T47D (cell line): ENCODE measurements around the gene PARD3.

Experiments used
- DNase-seq, 2 experiments: peaks; one replicate each; pipeline versions ENCODE4 v3.0.0 to v3.0.0-alpha.2; 2011 to 2012; ENCODE audit warnings: low read depth in 1 of 2, low spot score in 1 of 2
- JUND ChIP-seq: IDR thresholded peaks from 2 replicates; pipeline ENCODE4 v1.6.1; 2012; ENCODE audit warnings: low read depth
- in situ Hi-C: cut with HindIII; loops from 2 replicates; pipeline ENCODE4 v1.10.0; 2016; ENCODE audit warnings: low sequenced_read_pairs, low pct_unique_long_range_greater_than_20kb

PARD3 gene

GRCh38 chr10:34177445-34177844 lies 637.7 kb downstream of the PARD3 start:
- no peak for DNase-seq
- in situ Hi-C loops: no loop called here
- TF ChIP-seq JUND: no peak

DNA sequence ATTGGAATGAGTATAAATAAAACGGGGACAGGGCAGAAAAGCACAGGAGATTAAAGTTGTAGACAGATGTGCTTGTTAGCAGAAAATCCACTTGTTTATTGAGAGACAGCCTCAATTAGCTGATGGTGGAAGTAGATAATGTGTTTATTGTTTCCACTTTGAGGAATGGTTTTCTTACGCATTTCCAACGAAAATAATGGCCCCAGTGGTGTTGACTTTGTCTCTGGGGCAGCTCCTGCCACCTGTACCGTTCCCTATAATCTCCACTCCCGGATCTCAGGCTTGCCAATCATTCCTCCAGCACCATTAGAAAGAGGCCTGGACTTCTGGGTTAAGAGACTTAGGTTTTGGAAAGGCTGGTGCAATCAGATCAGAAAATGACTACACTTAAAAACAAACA lies 638.7 kb downstream of the PARD3 start:
- no peak for TF ChIP-seq JUND
- in situ Hi-C loops: no loop called here
- DNase-seq: no peak

- DNase-seq: no peak
- in situ Hi-C loops: no loop called here
- no peak for TF ChIP-seq JUND
Observed at GRCh38 chr10:34175121-34175520, 640.0 kb downstream of the PARD3 start.

DNA sequence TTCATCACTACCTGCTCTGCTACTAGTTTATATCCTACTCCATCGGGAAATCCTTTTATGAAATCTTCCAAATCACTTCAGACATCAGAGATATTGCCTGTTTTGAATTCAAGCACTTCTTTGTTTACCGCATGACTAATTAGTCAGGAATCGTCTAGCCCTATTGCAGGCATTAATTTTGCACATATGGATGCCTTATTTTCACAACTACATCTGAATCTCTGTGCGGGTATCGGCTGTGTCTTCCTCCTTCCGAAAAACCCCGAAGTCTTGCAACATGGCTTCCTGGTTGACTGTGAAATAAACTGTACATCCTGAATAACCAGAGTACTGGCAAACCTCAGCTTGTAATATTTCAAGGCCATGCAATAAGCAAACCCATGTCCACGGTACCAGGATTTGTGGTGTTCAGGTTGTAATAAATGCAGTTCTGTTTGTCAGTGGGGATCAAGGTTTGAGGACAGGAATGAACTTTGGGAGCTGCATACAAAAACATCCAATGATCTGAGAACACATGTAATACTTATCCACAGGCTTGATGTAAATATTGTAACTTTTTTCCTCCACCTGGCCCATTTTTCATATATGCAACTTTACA lies 642.1 kb downstream of the PARD3 start:
- no peak for DNase-seq
- no peak for TF ChIP-seq JUND
- in situ Hi-C loops: no loop called here

DNA sequence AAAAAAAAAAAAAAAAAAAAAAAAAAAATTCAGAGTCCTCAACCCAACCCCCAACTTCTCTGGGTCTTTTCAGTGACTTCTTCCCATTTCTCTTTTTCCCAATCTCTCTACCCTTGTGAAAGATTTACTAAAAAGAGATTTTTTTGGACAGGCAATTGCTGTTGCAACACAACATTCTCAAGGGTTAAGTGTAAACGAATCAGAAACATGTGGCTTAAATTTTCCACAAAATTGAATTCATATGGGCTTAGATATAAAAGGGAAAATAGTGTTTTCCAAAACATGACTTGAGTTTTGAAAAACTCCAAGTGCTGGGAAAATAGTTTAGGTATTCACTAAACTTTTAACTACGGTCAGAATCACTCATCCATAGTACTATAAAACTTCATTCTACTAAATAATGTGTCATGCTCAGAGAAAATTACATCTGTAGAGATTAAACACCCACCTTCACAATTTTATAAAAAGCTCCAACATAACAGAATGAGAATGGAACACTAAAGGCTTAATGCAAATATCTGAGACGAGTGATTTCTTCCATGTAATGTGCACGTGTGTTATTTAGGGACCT lies 643.1 kb downstream of the PARD3 start:
- TF ChIP-seq JUND: no peak
- no peak for DNase-seq
- in situ Hi-C loops: no loop called here

DNA sequence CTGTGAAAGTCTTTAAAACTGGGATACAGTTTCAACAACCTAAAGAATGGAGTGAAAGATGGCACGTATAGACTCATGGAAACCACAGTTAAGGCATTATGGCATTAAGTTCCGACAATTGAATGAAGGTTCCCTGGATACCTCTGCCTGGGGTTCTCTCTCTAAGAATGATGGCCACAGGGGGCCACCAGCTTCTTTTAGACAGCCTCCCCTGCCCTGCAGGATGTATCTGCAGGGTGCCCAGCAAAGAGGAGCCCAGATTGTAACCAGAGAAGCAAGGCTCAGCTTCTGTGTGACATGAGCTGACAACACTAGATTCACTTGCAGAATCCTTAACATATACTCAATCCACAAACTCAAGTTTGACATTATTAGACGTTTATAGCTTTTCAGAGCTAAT lies 645.4 kb downstream of the PARD3 start:
- DNase-seq: no peak
- TF ChIP-seq JUND: no peak
- in situ Hi-C loops: no loop called here

GRCh38 chr10:34169131-34169530 lies 646.0 kb downstream of the PARD3 start:
- in situ Hi-C loops: no loop called here

DNA sequence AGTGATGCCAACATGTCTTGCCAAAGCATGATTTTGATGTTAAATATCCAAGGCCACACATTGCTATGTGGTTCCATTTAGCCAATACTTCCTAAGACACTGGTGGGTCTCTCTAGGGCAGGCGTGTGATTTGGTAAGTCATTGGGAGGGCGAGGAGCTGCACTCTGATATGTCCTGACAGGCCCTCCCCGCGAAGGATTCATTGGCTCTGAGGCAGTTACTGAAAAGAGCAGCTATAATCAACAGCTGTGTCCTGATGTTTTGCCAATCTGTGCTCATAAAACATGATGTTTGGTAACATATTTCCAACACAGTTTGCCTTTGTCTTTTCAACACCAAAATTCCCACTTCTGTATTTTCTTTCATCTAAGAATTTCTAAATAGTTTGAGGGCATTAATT lies 646.7 kb downstream of the PARD3 start:
- in situ Hi-C loops: no loop called here
- no peak for DNase-seq
- no peak for TF ChIP-seq JUND

More at GRCh38 chr10:34169131-34169530, 646.0 kb downstream of the PARD3 start:
- no peak for DNase-seq
- TF ChIP-seq JUND: no peak

- no peak for DNase-seq
- in situ Hi-C loops: no loop called here
Observed at GRCh38 chr10:34166823-34167222, 648.3 kb downstream of the PARD3 start.

GRCh38 chr10:34166354-34166753 lies 648.7 kb downstream of the PARD3 start:
- DNase-seq: no peak
- in situ Hi-C loops: no loop called here
- TF ChIP-seq JUND: no peak

More at GRCh38 chr10:34166823-34167222, 648.3 kb downstream of the PARD3 start:
- no peak for TF ChIP-seq JUND

DNA sequence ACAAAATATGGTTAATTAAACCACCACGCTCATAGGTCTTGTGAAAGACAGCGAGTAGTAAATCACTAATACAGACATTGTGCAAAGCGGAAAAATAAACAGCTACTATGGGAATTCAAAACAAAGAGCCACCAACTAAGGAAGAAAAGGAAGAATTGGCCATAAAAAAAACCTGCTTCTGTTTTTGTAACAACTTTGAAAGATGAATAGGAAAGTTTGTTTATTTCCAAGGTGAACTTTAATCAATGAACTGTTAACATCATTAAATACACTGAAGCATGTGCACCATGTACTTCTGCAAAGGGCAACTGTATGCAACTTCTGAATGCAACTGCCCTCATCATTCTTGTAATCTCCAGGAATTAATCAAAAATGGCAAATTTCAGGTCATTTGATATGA lies 651.1 kb downstream of the PARD3 start:
- TF ChIP-seq JUND: no peak
- in situ Hi-C loops: no loop called here
- no peak for DNase-seq

DNA sequence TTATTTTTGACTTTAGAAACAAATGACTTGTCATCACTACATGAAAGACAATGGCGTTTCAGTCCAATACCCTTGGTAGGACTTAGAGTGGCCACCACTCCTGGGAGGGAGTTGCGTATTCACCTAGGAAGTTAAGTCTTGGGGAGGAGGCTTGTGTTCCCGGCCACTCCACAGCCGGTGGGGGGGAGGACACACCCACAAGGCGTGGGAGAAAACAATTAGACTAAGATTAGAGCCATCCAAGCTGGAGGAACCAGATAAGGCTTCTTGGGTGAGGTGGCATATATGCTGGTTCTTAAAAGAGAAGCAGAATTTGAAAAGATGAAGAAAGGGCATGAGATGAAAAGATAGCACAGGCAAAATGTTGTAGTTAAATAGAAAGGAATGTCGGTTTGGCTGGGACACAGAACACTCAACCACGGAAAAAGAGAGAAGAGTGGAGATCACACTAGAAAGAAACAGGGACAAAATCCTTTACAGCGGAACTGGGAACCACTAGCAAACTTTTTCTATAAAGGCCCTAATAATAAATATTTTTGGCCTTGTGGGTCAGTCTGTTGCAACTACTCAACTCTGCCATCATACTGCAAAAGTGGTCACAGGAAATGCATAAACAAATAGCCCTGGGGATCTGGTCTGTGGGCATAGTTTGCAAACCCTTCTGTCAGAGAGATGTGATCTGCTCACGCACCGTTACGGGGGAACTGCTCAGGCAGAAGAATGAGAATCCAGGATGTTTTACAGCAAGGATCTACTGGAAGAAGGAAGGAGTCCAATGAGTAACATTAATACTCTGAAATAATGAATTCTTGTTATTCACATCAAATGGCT lies 651.8 kb downstream of the PARD3 start:
- peak in 1 of 2 experiments; percentile 39 for DNase-seq
- in situ Hi-C loops: no loop called here
- TF ChIP-seq JUND: no peak

- DNase-seq: no peak
- no peak for TF ChIP-seq JUND
- in situ Hi-C loops: no loop called here
Observed at GRCh38 chr10:34161777-34162370, 653.2 kb downstream of the PARD3 start.
